Mucosa of descending colon (tissue), 3 donors: ENCODE results near the gene PAPPA2. TPM values are rescaled to one million over a fixed set of nuclear protein-coding genes. Genes with fewer than 3 reads are reported as not detected.

Source experiments
- ATAC-seq: fragments of 200-7000 bp; cut with Tn5 transposase; one replicate; pipeline ENCODE4 v1.9.1; 2020; ENCODE audit warnings: mild to moderate bottlenecking, moderate library complexity
- DNase-seq, 3 donors: peaks; one replicate each; pipeline ENCODE4 v3.0.0-alpha.2; 2020
- H3K36me3 ChIP-seq: fragments of 200-600 bp; one replicate; pipeline ENCODE4 v1.8.0; 2021; ENCODE audit warnings: low read depth, mild to moderate bottlenecking
- H3K4me1 ChIP-seq: fragments of 200-600 bp; one replicate; pipeline ENCODE4 v1.8.0; 2021; ENCODE audit warnings: low read depth, mild to moderate bottlenecking
- H3K4me3 ChIP-seq: fragments of 200-600 bp; one replicate; pipeline ENCODE4 v1.8.0; 2021; ENCODE audit warnings: mild to moderate bottlenecking
- H3K9me3 ChIP-seq: fragments of 200-600 bp; one replicate; pipeline ENCODE4 v1.8.0; 2021; ENCODE audit warnings: mild to moderate bottlenecking
- intact Hi-C, 2 donors: fragments of 100-400 bp; cut with DNase I in 1 of 2; cut with micrococcal nuclease in 1 of 2; formaldehyde crosslinking; loops; one replicate each; pipeline versions ENCODE4 v1.11.0 to v1.11.1; 2022; cut with DNase I, micrococcal nuclease
- total RNA-seq, 3 donors: library from RNA; stranded (reverse); fragmentation: NEBNext Ultra II Directional in 2 of 3; extraction: Animal tissue kit (Norgen Biotek cat#: 25700) in 2 of 3; gene quantifications; one replicate each; pipeline versions ENCODE4 v1.2.1 to v1.2.4, GENCODE V29; 2021 to 2023
- TF ChIP-seq, protein P1 (sequence below): fragments of 200-600 bp; IDR thresholded peaks from one replicate; pipeline ENCODE4 v1.8.0; 2022; ENCODE audit warnings: antibody characterized with exemption, mild to moderate bottlenecking
- donor health status: DM: no; HTN: no; CAD: no; lungs with moderate emphysema.
- donor health status: DM: no; HTN: no; CAD: no.
- donor health status: DM: no; HTN: yes; CAD: no.

The PAPPA2 gene
- total RNA-seq, 3 donors from 2014 or later: 1.0 to 5.1 (median 1.1) TPM

DNA sequence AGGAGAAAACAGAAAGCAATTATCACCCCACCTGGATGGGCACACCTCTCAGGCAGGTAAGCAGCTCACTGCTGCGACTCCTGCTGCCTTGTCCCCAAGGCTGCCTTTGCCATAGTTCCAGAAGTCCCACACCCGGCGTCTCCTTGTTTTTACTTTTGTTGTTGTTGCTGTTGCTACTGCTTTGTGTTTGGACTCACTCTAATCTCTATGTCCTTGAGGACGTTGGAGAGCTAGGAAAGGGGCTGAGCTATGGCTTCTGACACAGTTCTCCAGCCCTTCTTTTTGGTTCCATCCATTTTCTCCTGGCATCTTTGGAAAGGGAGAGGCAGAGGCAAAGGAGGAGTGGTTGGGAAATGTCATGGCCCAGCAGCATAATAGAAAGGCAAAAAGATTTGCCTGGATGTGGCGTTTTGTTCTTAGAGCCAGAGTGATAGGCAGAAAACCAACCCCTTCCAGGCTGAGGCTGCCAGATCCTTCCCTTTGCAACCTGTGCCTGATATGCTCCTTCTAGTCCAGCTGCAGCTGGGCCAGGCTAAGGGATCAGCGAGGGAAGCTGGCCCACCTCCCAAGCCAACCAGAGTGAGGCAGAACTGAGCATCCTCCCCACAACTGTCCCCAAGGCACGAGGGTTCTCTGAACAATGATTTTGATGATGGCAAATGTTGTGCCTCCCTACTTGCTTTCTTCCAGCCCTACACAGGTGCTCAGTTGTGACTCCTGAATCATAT lies 430.8 kb downstream of the PAPPA2 start:
- no peak for ATAC-seq
- intact Hi-C loops: loop anchor here (10.0 kb wide), 2 partner anchors 291 to 1051 kb away; no protein-coding TSS in a partner anchor
- Histone ChIP-seq H3K9me3 (no peaks in the 10 kb centered on the region), H3K4me1 (no peaks in the 10 kb centered on the region), H3K4me3 (no peak overlapping the region), H3K36me3 (no peaks in the 10 kb centered on the region)
- no peak for DNase-seq
- TF ChIP-seq, protein P1, sequence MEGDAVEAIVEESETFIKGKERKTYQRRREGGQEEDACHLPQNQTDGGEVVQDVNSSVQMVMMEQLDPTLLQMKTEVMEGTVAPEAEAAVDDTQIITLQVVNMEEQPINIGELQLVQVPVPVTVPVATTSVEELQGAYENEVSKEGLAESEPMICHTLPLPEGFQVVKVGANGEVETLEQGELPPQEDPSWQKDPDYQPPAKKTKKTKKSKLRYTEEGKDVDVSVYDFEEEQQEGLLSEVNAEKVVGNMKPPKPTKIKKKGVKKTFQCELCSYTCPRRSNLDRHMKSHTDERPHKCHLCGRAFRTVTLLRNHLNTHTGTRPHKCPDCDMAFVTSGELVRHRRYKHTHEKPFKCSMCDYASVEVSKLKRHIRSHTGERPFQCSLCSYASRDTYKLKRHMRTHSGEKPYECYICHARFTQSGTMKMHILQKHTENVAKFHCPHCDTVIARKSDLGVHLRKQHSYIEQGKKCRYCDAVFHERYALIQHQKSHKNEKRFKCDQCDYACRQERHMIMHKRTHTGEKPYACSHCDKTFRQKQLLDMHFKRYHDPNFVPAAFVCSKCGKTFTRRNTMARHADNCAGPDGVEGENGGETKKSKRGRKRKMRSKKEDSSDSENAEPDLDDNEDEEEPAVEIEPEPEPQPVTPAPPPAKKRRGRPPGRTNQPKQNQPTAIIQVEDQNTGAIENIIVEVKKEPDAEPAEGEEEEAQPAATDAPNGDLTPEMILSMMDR: no peak

DNA sequence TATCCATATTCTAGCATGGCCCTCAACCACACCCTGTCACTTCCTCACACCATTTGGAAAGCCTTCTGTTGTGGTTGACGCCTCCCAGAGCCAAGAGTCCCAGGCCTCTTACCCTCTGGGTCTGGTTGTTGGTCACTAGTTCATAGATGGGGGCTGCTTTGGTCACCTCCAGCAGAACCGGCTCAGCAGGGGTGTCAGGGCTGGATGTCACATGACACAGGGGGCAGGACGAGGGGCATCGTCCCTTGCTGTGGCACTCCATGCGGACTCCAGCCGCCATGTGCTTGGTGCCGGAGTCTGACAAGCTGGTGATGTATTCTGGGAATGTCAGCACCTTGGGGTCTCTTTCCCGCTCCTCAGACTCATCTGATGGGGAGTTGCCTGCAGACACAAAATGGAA lies 431.5 kb downstream of the PAPPA2 start:
- no peaks in the 10 kb centered on the region for H3K36me3 ChIP-seq
- no peak overlapping the region for H3K4me3 ChIP-seq
- TF ChIP-seq, protein P1: no peak
- intact Hi-C loops: loop anchor here (10.0 kb wide), 2 partner anchors 290 to 1050 kb away; no protein-coding TSS in a partner anchor
- no peaks in the 10 kb centered on the region for H3K4me1 ChIP-seq
- no peaks in the 10 kb centered on the region for H3K9me3 ChIP-seq
- ATAC-seq: no peak
- no peak for DNase-seq
